Hepatocyte (in vitro differentiated cells): ENCODE measurements around the gene EFHD2.

Source experiments
- EZH2 ChIP-seq: fragments of 200-600 bp; sonication (generic); IDR thresholded peaks from 2 replicates; pipeline ENCODE4 v1.6.1; 2016; ENCODE audit warnings: antibody characterized with exemption, mild to moderate bottlenecking, borderline replicate concordance
- EZH2phosphoT487 ChIP-seq: fragments of 200-600 bp; sonication (generic); IDR thresholded peaks from one replicate; pipeline ENCODE4 v1.6.1; 2018; ENCODE audit warnings: antibody characterized with exemption, mild to moderate bottlenecking, low read depth, moderate library complexity; ENCODE audit not compliant: unreplicated experiment, severe bottlenecking
- TF ChIP-seq, protein P1 (sequence below): fragments of 200-600 bp; sonication (generic); IDR thresholded peaks from 2 replicates; pipeline ENCODE4 v1.5.1; 2016; ENCODE audit warnings: antibody characterized with exemption, mild to moderate bottlenecking; ENCODE audit not compliant: poor library complexity

DNA sequence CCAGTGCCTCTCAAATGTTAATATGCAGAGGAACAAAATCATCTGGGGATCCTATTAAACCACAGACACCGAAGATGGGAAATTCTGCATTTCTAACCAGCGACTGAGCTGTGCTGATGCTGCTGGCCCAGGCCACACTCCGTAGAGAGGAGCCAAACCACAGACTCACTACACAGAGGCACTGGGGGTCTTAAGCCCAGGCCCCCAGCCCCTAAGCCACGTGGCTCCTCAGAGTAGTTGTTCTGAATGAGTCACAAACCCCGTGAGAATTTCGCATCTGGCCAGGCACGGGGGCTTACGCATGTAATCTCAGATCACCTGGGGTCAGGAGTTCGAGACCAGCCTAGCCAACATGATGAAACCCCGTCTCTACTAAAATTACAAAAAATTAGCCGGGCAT is 44.0 kb downstream of the EFHD2 start:
- TF ChIP-seq, protein P1, sequence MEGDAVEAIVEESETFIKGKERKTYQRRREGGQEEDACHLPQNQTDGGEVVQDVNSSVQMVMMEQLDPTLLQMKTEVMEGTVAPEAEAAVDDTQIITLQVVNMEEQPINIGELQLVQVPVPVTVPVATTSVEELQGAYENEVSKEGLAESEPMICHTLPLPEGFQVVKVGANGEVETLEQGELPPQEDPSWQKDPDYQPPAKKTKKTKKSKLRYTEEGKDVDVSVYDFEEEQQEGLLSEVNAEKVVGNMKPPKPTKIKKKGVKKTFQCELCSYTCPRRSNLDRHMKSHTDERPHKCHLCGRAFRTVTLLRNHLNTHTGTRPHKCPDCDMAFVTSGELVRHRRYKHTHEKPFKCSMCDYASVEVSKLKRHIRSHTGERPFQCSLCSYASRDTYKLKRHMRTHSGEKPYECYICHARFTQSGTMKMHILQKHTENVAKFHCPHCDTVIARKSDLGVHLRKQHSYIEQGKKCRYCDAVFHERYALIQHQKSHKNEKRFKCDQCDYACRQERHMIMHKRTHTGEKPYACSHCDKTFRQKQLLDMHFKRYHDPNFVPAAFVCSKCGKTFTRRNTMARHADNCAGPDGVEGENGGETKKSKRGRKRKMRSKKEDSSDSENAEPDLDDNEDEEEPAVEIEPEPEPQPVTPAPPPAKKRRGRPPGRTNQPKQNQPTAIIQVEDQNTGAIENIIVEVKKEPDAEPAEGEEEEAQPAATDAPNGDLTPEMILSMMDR, result no peak
- no peak for TF ChIP-seq EZH2phosphoT487
- TF ChIP-seq EZH2, result no peak
